Astrocyte of the cerebellum (primary cell): ENCODE results near the gene AQP3.

Source experiments
- DNase-seq: peaks from one replicate; pipeline ENCODE4 v3.0.0-alpha.2; 2011; ENCODE audit warnings: low read depth
- H3K4me3 ChIP-seq: 2 replicates; pipeline ENCODE4 v1.5.1; 2011; ENCODE audit warnings: mild to moderate bottlenecking, low read depth, low read length, moderate library complexity
- CTCF ChIP-seq: IDR thresholded peaks from 2 replicates; pipeline ENCODE4 v1.5.1; 2012; ENCODE audit warnings: low read length, low read depth, moderate library complexity, mild to moderate bottlenecking; ENCODE audit errors: missing control alignments
- in situ Hi-C: cut with HindIII; loops from 2 replicates; pipeline ENCODE4 v1.10.0; 2017; ENCODE audit warnings: low sequenced_read_pairs

Gene AQP3

GRCh38 chr9:33419708-33420303 lies 27.6 kb downstream of the AQP3 start:
- no peak overlapping the region for H3K4me3 ChIP-seq
- in situ Hi-C loops: no loop called here
- no peak for TF ChIP-seq CTCF
- no peak for DNase-seq

- in situ Hi-C loops: no loop called here
- H3K4me3 ChIP-seq: no peak overlapping the region
- no peak for TF ChIP-seq CTCF
- no peak for DNase-seq
These were observed 29.3 kb downstream of the AQP3 start for GRCh38 chr9:33418090-33418489.

GRCh38 chr9:33416996-33417395 lies 30.4 kb downstream of the AQP3 start:
- no peak for DNase-seq
- no peak for TF ChIP-seq CTCF

GRCh38 chr9:33415501-33416038 lies 31.8 kb downstream of the AQP3 start:
- no peak overlapping the region for H3K4me3 ChIP-seq
- DNase-seq: no peak
- TF ChIP-seq CTCF: peak; percentile 68

More at GRCh38 chr9:33416996-33417395, 30.4 kb downstream of the AQP3 start:
- in situ Hi-C loops: no loop called here
- H3K4me3 ChIP-seq: no peak overlapping the region

GRCh38 chr9:33414889-33415500 lies 32.4 kb downstream of the AQP3 start:
- TF ChIP-seq CTCF: no peak
- in situ Hi-C loops: no loop called here
- H3K4me3 ChIP-seq: no peak overlapping the region
- DNase-seq: no peak

More at GRCh38 chr9:33415501-33416038, 31.8 kb downstream of the AQP3 start:
- in situ Hi-C loops: no loop called here

GRCh38 chr9:33414268-33414667 lies 33.1 kb downstream of the AQP3 start:
- DNase-seq: no peak
- in situ Hi-C loops: no loop called here
- no peak for TF ChIP-seq CTCF
- H3K4me3 ChIP-seq: no peak overlapping the region
